Central memory CD8-positive, alpha-beta T cell (primary cell): ENCODE results near the gene TMEM209.
"Not testable (repeated sequence)": the region's sequence is repeated elsewhere in the genome, so short reads cannot be mapped to it uniquely, and the experiment has no call there.

Source experiments
- ATAC-seq: fragments of 150-1000 bp; cut with Tn5 transposase; replicated peaks from 2 replicates; pipeline ENCODE4 v1.10.0; 2022; ENCODE audit warnings: mild to moderate bottlenecking, moderate FRiP score, moderate number of reproducible peaks; ENCODE audit not compliant: poor library complexity, severe bottlenecking; ENCODE audit errors: extremely low read depth
- DNase-seq, 2 donors: peaks; one replicate each; pipeline ENCODE4 v3.0.0; 2021; ENCODE audit warnings: low spot score in 2 of 2
- H3K27ac Mint-ChIP-seq: one replicate; pipeline ENCODE4 v1.8.0; 2022; ENCODE audit warnings: low read depth, mild to moderate bottlenecking, moderate library complexity, mixed read lengths
- H3K27me3 Mint-ChIP-seq: one replicate; pipeline ENCODE4 v1.8.0; 2022; ENCODE audit warnings: mixed read lengths
- H3K36me3 Mint-ChIP-seq: one replicate; pipeline ENCODE4 v1.8.0; 2022; ENCODE audit warnings: mild to moderate bottlenecking, moderate library complexity, mixed read lengths; ENCODE audit not compliant: insufficient read depth
- H3K4me1 Mint-ChIP-seq: one replicate; pipeline ENCODE4 v1.8.0; 2022; ENCODE audit warnings: mixed read lengths
- H3K4me3 Mint-ChIP-seq: one replicate; pipeline ENCODE4 v1.8.0; 2022; ENCODE audit warnings: mild to moderate bottlenecking, moderate library complexity, mixed read lengths
- H3K9me3 Mint-ChIP-seq: one replicate; pipeline ENCODE4 v1.8.0; 2022; ENCODE audit warnings: mixed read lengths

TMEM209 gene

GRCh38 chr7:130228840-130229502, 23.8 kb upstream of the TMEM209 start:
- Mint-ChIP-seq H3K36me3 (no peaks in the 10 kb centered on the region), H3K4me3 (no peak overlapping the region), H3K27me3 (peaks cover 18% of the 10 kb centered on the region), H3K9me3 (no peaks in the 10 kb centered on the region), H3K4me1 (no peaks in the 10 kb centered on the region), H3K27ac (no peak overlapping the region)
- DNase-seq (no peak), ATAC-seq (no peak)

- Mint-ChIP-seq H3K36me3 (no peaks in the 10 kb centered on the region), H3K4me3 (no peak overlapping the region), H3K4me1 (no peaks in the 10 kb centered on the region), H3K9me3 (no peaks in the 10 kb centered on the region), H3K27ac (no peak overlapping the region), H3K27me3 (peaks cover 18% of the 10 kb centered on the region)
- DNase-seq (no peak), ATAC-seq (no peak)
Measured at GRCh38 chr7:130227883-130228575, 22.8 kb upstream of the TMEM209 start.

GRCh38 chr7:130226333-130226732, 21.1 kb upstream of the TMEM209 start:
- DNase-seq (no peak), ATAC-seq (no peak)
- no peaks in the 10 kb centered on the region for H3K9me3 Mint-ChIP-seq
- no peak overlapping the region for H3K4me3 Mint-ChIP-seq
- H3K36me3 Mint-ChIP-seq: no peaks in the 10 kb centered on the region
- H3K27me3 Mint-ChIP-seq: peaks cover 10% of the 10 kb centered on the region
- H3K4me1 Mint-ChIP-seq: no peaks in the 10 kb centered on the region
- H3K27ac Mint-ChIP-seq: no peak overlapping the region

GRCh38 chr7:130224923-130225322, 19.7 kb upstream of the TMEM209 start:
- not testable (repeated sequence) for H3K9me3 Mint-ChIP-seq, ATAC-seq, H3K4me1 Mint-ChIP-seq, H3K36me3 Mint-ChIP-seq, H3K4me3 Mint-ChIP-seq, DNase-seq, H3K27ac Mint-ChIP-seq
- peaks cover 16% of the 10 kb centered on the region for H3K27me3 Mint-ChIP-seq

- DNase-seq (no peak), ATAC-seq (no peak)
- Mint-ChIP-seq H3K36me3 (no peaks in the 10 kb centered on the region), H3K9me3 (no peaks in the 10 kb centered on the region), H3K27me3 (peaks cover 23% of the 10 kb centered on the region), H3K4me1 (no peaks in the 10 kb centered on the region), H3K27ac (no peak overlapping the region), H3K4me3 (no peak overlapping the region)
Measured at GRCh38 chr7:130224210-130224609, 19.0 kb upstream of the TMEM209 start.

GRCh38 chr7:130223646-130224045, 18.4 kb upstream of the TMEM209 start:
- H3K4me1 Mint-ChIP-seq: no peaks in the 10 kb centered on the region
- no peaks in the 10 kb centered on the region for H3K9me3 Mint-ChIP-seq
- ATAC-seq (no peak), DNase-seq (no peak)
- peaks cover 23% of the 10 kb centered on the region for H3K27me3 Mint-ChIP-seq
- no peak overlapping the region for H3K4me3 Mint-ChIP-seq
- no peak overlapping the region for H3K27ac Mint-ChIP-seq
- H3K36me3 Mint-ChIP-seq: no peaks in the 10 kb centered on the region

GRCh38 chr7:130221746-130222145, 16.5 kb upstream of the TMEM209 start:
- no peak for DNase-seq
- no peak overlapping the region for H3K4me3 Mint-ChIP-seq
- no peaks in the 10 kb centered on the region for H3K36me3 Mint-ChIP-seq
- H3K27ac Mint-ChIP-seq: no peak overlapping the region
- no peaks in the 10 kb centered on the region for H3K9me3 Mint-ChIP-seq
- H3K27me3 Mint-ChIP-seq: peaks cover 23% of the 10 kb centered on the region
- H3K4me1 Mint-ChIP-seq: no peaks in the 10 kb centered on the region
- ATAC-seq: no peak

- ATAC-seq (no peak), DNase-seq (no peak)
- no peaks in the 10 kb centered on the region for H3K4me1 Mint-ChIP-seq
- no peak overlapping the region for H3K4me3 Mint-ChIP-seq
- peaks cover 23% of the 10 kb centered on the region for H3K27me3 Mint-ChIP-seq
- no peaks in the 10 kb centered on the region for H3K36me3 Mint-ChIP-seq
- H3K9me3 Mint-ChIP-seq: no peaks in the 10 kb centered on the region
- H3K27ac Mint-ChIP-seq: no peak overlapping the region
Measured at GRCh38 chr7:130219871-130220270, 14.7 kb upstream of the TMEM209 start.

- Mint-ChIP-seq H3K27me3 (peaks cover 31% of the 10 kb centered on the region), H3K4me1 (no peaks in the 10 kb centered on the region), H3K36me3 (no peaks in the 10 kb centered on the region), H3K4me3 (no peak overlapping the region), H3K27ac (no peak overlapping the region), H3K9me3 (no peaks in the 10 kb centered on the region)
- no peak for DNase-seq
- no peak for ATAC-seq
Measured at GRCh38 chr7:130218806-130219620, 13.8 kb upstream of the TMEM209 start.

GRCh38 chr7:130216750-130217149, 11.5 kb upstream of the TMEM209 start:
- H3K9me3 Mint-ChIP-seq: no peaks in the 10 kb centered on the region
- no peak overlapping the region for H3K4me3 Mint-ChIP-seq
- DNase-seq: no peak
- no peaks in the 10 kb centered on the region for H3K4me1 Mint-ChIP-seq
- H3K36me3 Mint-ChIP-seq: no peaks in the 10 kb centered on the region
- peaks cover 40% of the 10 kb centered on the region for H3K27me3 Mint-ChIP-seq
- ATAC-seq: no peak
- H3K27ac Mint-ChIP-seq: no peak overlapping the region

GRCh38 chr7:130216025-130216424, 10.8 kb upstream of the TMEM209 start:
- no peaks in the 10 kb centered on the region for H3K36me3 Mint-ChIP-seq
- H3K9me3 Mint-ChIP-seq: no peaks in the 10 kb centered on the region
- DNase-seq: no peak
- ATAC-seq: no peak
- H3K4me1 Mint-ChIP-seq: no peaks in the 10 kb centered on the region
- H3K4me3 Mint-ChIP-seq: no peak overlapping the region
- H3K27ac Mint-ChIP-seq: no peak overlapping the region
- peaks cover 36% of the 10 kb centered on the region for H3K27me3 Mint-ChIP-seq

GRCh38 chr7:130213828-130214227, 8.6 kb upstream of the TMEM209 start:
- Mint-ChIP-seq H3K9me3 (no peaks in the 10 kb centered on the region), H3K4me3 (no peak overlapping the region), H3K27ac (no peak overlapping the region), H3K27me3 (peaks cover 19% of the 10 kb centered on the region), H3K36me3 (no peaks in the 10 kb centered on the region), H3K4me1 (no peaks in the 10 kb centered on the region)
- DNase-seq: no peak
- ATAC-seq: no peak
